SU-DHL-6 (cell line): ENCODE results near the gene TNFRSF25.

ENCODE experiments used
- EZH2phosphoT487 ChIP-seq: fragments of 200-600 bp; sonication (generic), shearing (Covaris generic); conservative IDR thresholded peaks from 2 replicates; pipeline ENCODE4 v1.6.1; 2018; ENCODE audit warnings: mild to moderate bottlenecking, antibody characterized with exemption, low read length, moderate library complexity, mixed read lengths
- TF ChIP-seq, protein P1 (sequence below): fragments of 200-600 bp; sonication (generic); IDR thresholded peaks from one replicate; pipeline ENCODE4 v1.5.1; 2017; ENCODE audit warnings: antibody characterized with exemption, mild to moderate bottlenecking, low read length, moderate library complexity; ENCODE audit not compliant: insufficient read depth, poor library complexity, severe bottlenecking

DNA sequence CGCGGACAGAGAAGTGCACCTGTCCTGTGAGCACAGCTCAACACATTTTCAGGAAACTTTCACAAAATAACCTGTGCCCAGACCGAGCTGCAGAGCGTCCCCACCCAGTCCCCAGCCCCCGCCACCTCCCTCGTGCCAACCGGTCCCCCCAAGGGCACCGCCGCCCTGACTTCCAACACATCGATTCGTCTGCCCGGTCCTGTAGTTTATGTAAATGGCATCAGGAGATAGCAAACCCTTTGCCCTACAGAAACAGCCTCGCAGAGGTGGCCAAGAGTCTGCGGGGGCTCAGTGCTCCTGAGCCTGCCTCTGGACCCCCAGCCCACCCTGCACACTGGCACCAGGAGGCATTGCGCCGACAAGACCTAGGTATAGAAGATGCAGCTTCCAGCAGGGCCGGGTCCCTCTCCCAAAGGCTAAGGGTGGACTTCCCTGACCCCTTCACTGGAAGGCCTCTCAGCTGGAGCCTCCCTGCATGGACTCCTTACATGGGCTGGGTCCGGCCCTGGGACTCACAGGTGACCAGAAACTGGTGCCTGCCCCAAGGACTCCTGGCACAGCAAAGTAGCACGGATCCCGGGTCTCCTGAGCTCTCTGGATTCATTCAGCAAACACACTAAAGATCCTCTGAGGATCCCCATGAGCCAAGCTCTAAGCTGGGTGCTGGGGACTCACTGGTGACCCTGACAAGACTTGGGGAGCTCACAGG, 32.0 kb upstream of the TNFRSF25 start:
- TF ChIP-seq, protein P1, sequence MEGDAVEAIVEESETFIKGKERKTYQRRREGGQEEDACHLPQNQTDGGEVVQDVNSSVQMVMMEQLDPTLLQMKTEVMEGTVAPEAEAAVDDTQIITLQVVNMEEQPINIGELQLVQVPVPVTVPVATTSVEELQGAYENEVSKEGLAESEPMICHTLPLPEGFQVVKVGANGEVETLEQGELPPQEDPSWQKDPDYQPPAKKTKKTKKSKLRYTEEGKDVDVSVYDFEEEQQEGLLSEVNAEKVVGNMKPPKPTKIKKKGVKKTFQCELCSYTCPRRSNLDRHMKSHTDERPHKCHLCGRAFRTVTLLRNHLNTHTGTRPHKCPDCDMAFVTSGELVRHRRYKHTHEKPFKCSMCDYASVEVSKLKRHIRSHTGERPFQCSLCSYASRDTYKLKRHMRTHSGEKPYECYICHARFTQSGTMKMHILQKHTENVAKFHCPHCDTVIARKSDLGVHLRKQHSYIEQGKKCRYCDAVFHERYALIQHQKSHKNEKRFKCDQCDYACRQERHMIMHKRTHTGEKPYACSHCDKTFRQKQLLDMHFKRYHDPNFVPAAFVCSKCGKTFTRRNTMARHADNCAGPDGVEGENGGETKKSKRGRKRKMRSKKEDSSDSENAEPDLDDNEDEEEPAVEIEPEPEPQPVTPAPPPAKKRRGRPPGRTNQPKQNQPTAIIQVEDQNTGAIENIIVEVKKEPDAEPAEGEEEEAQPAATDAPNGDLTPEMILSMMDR = no peak
- no peak for TF ChIP-seq EZH2phosphoT487
